Measurements from ENCODE around the gene PCSK5.
"Not testable (repeated sequence)": the region's sequence is repeated elsewhere in the genome, so short reads cannot be mapped to it uniquely, and the experiment has no call there.

Gene PCSK5

GRCh38 chr9:76249309-76249708 is 358.8 kb downstream of the PCSK5 start:
- no peak for DNase-seq (ENCODE audit: low spot score)

GRCh38 chr9:76255781-76256455 is 365.4 kb downstream of the PCSK5 start:
- no peak for DNase-seq (ENCODE audit: low spot score)

GRCh38 chr9:76257311-76257710 is 366.8 kb downstream of the PCSK5 start:
- no peak for DNase-seq (ENCODE audit: low spot score)

GRCh38 chr9:76266649-76267283 is 376.3 kb downstream of the PCSK5 start:
- DNase-seq (ENCODE audit: low spot score) = no peak

GRCh38 chr9:76267284-76267652 is 376.8 kb downstream of the PCSK5 start:
- DNase-seq (ENCODE audit: low spot score) = no peak

GRCh38 chr9:76269789-76270188 is 379.3 kb downstream of the PCSK5 start:
- peak; percentile 9 for DNase-seq (ENCODE audit: low spot score)

- DNase-seq (ENCODE audit: low spot score) = no peak
Measured at GRCh38 chr9:76271755-76272154, 381.3 kb downstream of the PCSK5 start.

- no peak for DNase-seq (ENCODE audit: low spot score)
Measured at GRCh38 chr9:76289042-76289441, 398.6 kb downstream of the PCSK5 start.

- DNase-seq (ENCODE audit: low spot score) = no peak
Measured at GRCh38 chr9:76289703-76290102, 399.2 kb downstream of the PCSK5 start.

GRCh38 chr9:76290555-76290954 is 400.1 kb downstream of the PCSK5 start:
- no peak for DNase-seq (ENCODE audit: low spot score)

- DNase-seq (ENCODE audit: low spot score) = no peak
Measured at GRCh38 chr9:76292246-76292645, 401.8 kb downstream of the PCSK5 start.

- no peak for DNase-seq (ENCODE audit: low spot score)
Measured at GRCh38 chr9:76292658-76293057, 402.2 kb downstream of the PCSK5 start.

GRCh38 chr9:76294301-76294700 is 403.8 kb downstream of the PCSK5 start:
- no peak for DNase-seq (ENCODE audit: low spot score)

- no peak for DNase-seq (ENCODE audit: low spot score)
Measured at GRCh38 chr9:76296561-76297310, 406.3 kb downstream of the PCSK5 start.

- no peak for DNase-seq (ENCODE audit: low spot score)
Measured at GRCh38 chr9:76297721-76298239, 407.3 kb downstream of the PCSK5 start.

GRCh38 chr9:76298521-76299144 is 408.2 kb downstream of the PCSK5 start:
- no peak for DNase-seq (ENCODE audit: low spot score)

GRCh38 chr9:76302543-76302942 is 412.1 kb downstream of the PCSK5 start:
- DNase-seq (ENCODE audit: low spot score) = no peak

GRCh38 chr9:76302947-76303550 is 412.6 kb downstream of the PCSK5 start:
- DNase-seq (ENCODE audit: low spot score) = peak; percentile 75

GRCh38 chr9:76307047-76307446 is 416.6 kb downstream of the PCSK5 start:
- DNase-seq (ENCODE audit: low spot score) = not testable (repeated sequence)

GRCh38 chr9:76310577-76310976 is 420.1 kb downstream of the PCSK5 start:
- no peak for DNase-seq (ENCODE audit: low spot score)

- no peak for DNase-seq (ENCODE audit: low spot score)
Measured at GRCh38 chr9:76310991-76311390, 420.5 kb downstream of the PCSK5 start.

- no peak for DNase-seq (ENCODE audit: low spot score)
Measured at GRCh38 chr9:76311537-76311936, 421.1 kb downstream of the PCSK5 start.

All from RKO (cell line).